Measurements from ENCODE around the gene SLC25A22.

The SLC25A22 gene

GRCh38 chr11:766936-767210 lies 31.2 kb downstream of the SLC25A22 start:
- Histone ChIP-seq H3K9me3 (ENCODE audit: control insufficient read depth, insufficient read depth, low read length) (no peaks in the 10 kb centered on the region), H3K4me1 (ENCODE audit: control insufficient read depth, insufficient read depth, low read length) (peaks cover 9% of the 10 kb centered on the region), H3K36me3 (ENCODE audit: control insufficient read depth, insufficient read depth, low read length) (peaks cover 66% of the 10 kb centered on the region), H3K27me3 (ENCODE audit: control insufficient read depth, insufficient read depth, low read length) (no peaks in the 10 kb centered on the region), H3K9ac (ENCODE audit: low read depth, low read length) (no peak overlapping the region), H3K4me3 (ENCODE audit: low read depth, low read length) (no peak overlapping the region)

GRCh38 chr11:766106-766935 lies 31.8 kb downstream of the SLC25A22 start:
- Histone ChIP-seq H3K9me3 (ENCODE audit: control insufficient read depth, insufficient read depth, low read length) (no peaks in the 10 kb centered on the region), H3K27me3 (ENCODE audit: control insufficient read depth, insufficient read depth, low read length) (no peaks in the 10 kb centered on the region), H3K9ac (ENCODE audit: low read depth, low read length) (no peak overlapping the region), H3K4me1 (ENCODE audit: control insufficient read depth, insufficient read depth, low read length) (peaks cover 9% of the 10 kb centered on the region), H3K4me3 (ENCODE audit: low read depth, low read length) (no peak overlapping the region), H3K36me3 (ENCODE audit: control insufficient read depth, insufficient read depth, low read length) (peaks cover 65% of the 10 kb centered on the region)

- H3K36me3 ChIP-seq (ENCODE audit: control insufficient read depth, insufficient read depth, low read length), result peaks cover 65% of the 10 kb centered on the region
- no peak overlapping the region for H3K4me3 ChIP-seq (ENCODE audit: low read depth, low read length)
- H3K4me1 ChIP-seq (ENCODE audit: control insufficient read depth, insufficient read depth, low read length), result peaks cover 9% of the 10 kb centered on the region
Measured at GRCh38 chr11:765802-766091, 32.3 kb downstream of the SLC25A22 start.

GRCh38 chr11:765025-765801 lies 32.9 kb downstream of the SLC25A22 start:
- no peaks in the 10 kb centered on the region for H3K9me3 ChIP-seq (ENCODE audit: control insufficient read depth, insufficient read depth, low read length)
- H3K36me3 ChIP-seq (ENCODE audit: control insufficient read depth, insufficient read depth, low read length), result peaks cover 63% of the 10 kb centered on the region
- no peak overlapping the region for H3K4me3 ChIP-seq (ENCODE audit: low read depth, low read length)
- H3K27me3 ChIP-seq (ENCODE audit: control insufficient read depth, insufficient read depth, low read length), result no peaks in the 10 kb centered on the region
- H3K9ac ChIP-seq (ENCODE audit: low read depth, low read length), result no peak overlapping the region
- H3K4me1 ChIP-seq (ENCODE audit: control insufficient read depth, insufficient read depth, low read length), result peaks cover 9% of the 10 kb centered on the region

More at GRCh38 chr11:765802-766091, 32.3 kb downstream of the SLC25A22 start:
- Histone ChIP-seq H3K9me3 (ENCODE audit: control insufficient read depth, insufficient read depth, low read length) (no peaks in the 10 kb centered on the region), H3K27me3 (ENCODE audit: control insufficient read depth, insufficient read depth, low read length) (no peaks in the 10 kb centered on the region), H3K9ac (ENCODE audit: low read depth, low read length) (no peak overlapping the region)

GRCh38 chr11:764322-765024 lies 33.6 kb downstream of the SLC25A22 start:
- Histone ChIP-seq H3K27me3 (ENCODE audit: control insufficient read depth, insufficient read depth, low read length) (no peaks in the 10 kb centered on the region), H3K36me3 (ENCODE audit: control insufficient read depth, insufficient read depth, low read length) (peaks cover 65% of the 10 kb centered on the region), H3K4me3 (ENCODE audit: low read depth, low read length) (no peak overlapping the region), H3K9ac (ENCODE audit: low read depth, low read length) (no peak overlapping the region), H3K9me3 (ENCODE audit: control insufficient read depth, insufficient read depth, low read length) (no peaks in the 10 kb centered on the region), H3K4me1 (ENCODE audit: control insufficient read depth, insufficient read depth, low read length) (peaks cover 9% of the 10 kb centered on the region)

GRCh38 chr11:763549-764321 lies 34.3 kb downstream of the SLC25A22 start:
- peaks cover 9% of the 10 kb centered on the region for H3K4me1 ChIP-seq (ENCODE audit: control insufficient read depth, insufficient read depth, low read length)
- H3K9ac ChIP-seq (ENCODE audit: low read depth, low read length), result no peak overlapping the region
- H3K4me3 ChIP-seq (ENCODE audit: low read depth, low read length), result no peak overlapping the region
- H3K27me3 ChIP-seq (ENCODE audit: control insufficient read depth, insufficient read depth, low read length), result no peaks in the 10 kb centered on the region
- peaks cover 68% of the 10 kb centered on the region for H3K36me3 ChIP-seq (ENCODE audit: control insufficient read depth, insufficient read depth, low read length)
- no peaks in the 10 kb centered on the region for H3K9me3 ChIP-seq (ENCODE audit: control insufficient read depth, insufficient read depth, low read length)

- Histone ChIP-seq H3K9ac (ENCODE audit: low read depth, low read length) (no peak overlapping the region), H3K4me1 (ENCODE audit: control insufficient read depth, insufficient read depth, low read length) (peaks cover 9% of the 10 kb centered on the region), H3K9me3 (ENCODE audit: control insufficient read depth, insufficient read depth, low read length) (no peaks in the 10 kb centered on the region), H3K4me3 (ENCODE audit: low read depth, low read length) (no peak overlapping the region), H3K27me3 (ENCODE audit: control insufficient read depth, insufficient read depth, low read length) (no peaks in the 10 kb centered on the region), H3K36me3 (ENCODE audit: control insufficient read depth, insufficient read depth, low read length) (peaks cover 70% of the 10 kb centered on the region)
Measured at GRCh38 chr11:763073-763463, 35.0 kb downstream of the SLC25A22 start.

GRCh38 chr11:762421-763072 lies 35.5 kb downstream of the SLC25A22 start:
- Histone ChIP-seq H3K36me3 (ENCODE audit: control insufficient read depth, insufficient read depth, low read length) (peaks cover 72% of the 10 kb centered on the region), H3K27me3 (ENCODE audit: control insufficient read depth, insufficient read depth, low read length) (no peaks in the 10 kb centered on the region), H3K9me3 (ENCODE audit: control insufficient read depth, insufficient read depth, low read length) (no peaks in the 10 kb centered on the region), H3K4me1 (ENCODE audit: control insufficient read depth, insufficient read depth, low read length) (peaks cover 9% of the 10 kb centered on the region), H3K4me3 (ENCODE audit: low read depth, low read length) (no peak overlapping the region), H3K9ac (ENCODE audit: low read depth, low read length) (peak overlapping the region; percentile 12)

- Histone ChIP-seq H3K27me3 (ENCODE audit: control insufficient read depth, insufficient read depth, low read length) (no peaks in the 10 kb centered on the region), H3K9ac (ENCODE audit: low read depth, low read length) (no peak overlapping the region), H3K36me3 (ENCODE audit: control insufficient read depth, insufficient read depth, low read length) (peaks cover 74% of the 10 kb centered on the region), H3K4me1 (ENCODE audit: control insufficient read depth, insufficient read depth, low read length) (peaks cover 9% of the 10 kb centered on the region), H3K9me3 (ENCODE audit: control insufficient read depth, insufficient read depth, low read length) (no peaks in the 10 kb centered on the region), H3K4me3 (ENCODE audit: low read depth, low read length) (no peak overlapping the region)
Measured at GRCh38 chr11:761526-762108, 36.5 kb downstream of the SLC25A22 start.

GRCh38 chr11:760236-760635 lies 37.8 kb downstream of the SLC25A22 start:
- peaks cover 9% of the 10 kb centered on the region for H3K4me1 ChIP-seq (ENCODE audit: control insufficient read depth, insufficient read depth, low read length)
- H3K36me3 ChIP-seq (ENCODE audit: control insufficient read depth, insufficient read depth, low read length), result peaks cover 76% of the 10 kb centered on the region
- no peak overlapping the region for H3K4me3 ChIP-seq (ENCODE audit: low read depth, low read length)
- H3K9me3 ChIP-seq (ENCODE audit: control insufficient read depth, insufficient read depth, low read length), result no peaks in the 10 kb centered on the region
- no peaks in the 10 kb centered on the region for H3K27me3 ChIP-seq (ENCODE audit: control insufficient read depth, insufficient read depth, low read length)
- H3K9ac ChIP-seq (ENCODE audit: low read depth, low read length), result no peak overlapping the region

GRCh38 chr11:749731-750130 lies 48.4 kb downstream of the SLC25A22 start:
- Histone ChIP-seq H3K4me3 (ENCODE audit: low read depth, low read length) (no peak overlapping the region), H3K36me3 (ENCODE audit: control insufficient read depth, insufficient read depth, low read length) (peaks cover 8% of the 10 kb centered on the region), H3K27me3 (ENCODE audit: control insufficient read depth, insufficient read depth, low read length) (no peaks in the 10 kb centered on the region), H3K9ac (ENCODE audit: low read depth, low read length) (no peak overlapping the region), H3K9me3 (ENCODE audit: control insufficient read depth, insufficient read depth, low read length) (no peaks in the 10 kb centered on the region), H3K4me1 (ENCODE audit: control insufficient read depth, insufficient read depth, low read length) (peaks cover 6% of the 10 kb centered on the region)

All from iPS-15b (cell line).